ENCODE measurements around the gene BLZF1.
"Not testable (repeated sequence)": the region's sequence is repeated elsewhere in the genome, so short reads cannot be mapped to it uniquely, and the experiment has no call there.

Gene BLZF1

GRCh38 chr1:169339773-169340172 is 28.2 kb upstream of the BLZF1 start:
- Mint-ChIP-seq H3K36me3 (ENCODE audit: low read depth) (peaks cover 6% of the 10 kb centered on the region), H3K4me3 (no peak overlapping the region), H3K4me1 (ENCODE audit: low read depth) (no peaks in the 10 kb centered on the region), H3K9me3 (peaks cover 28% of the 10 kb centered on the region), H3K27me3 (no peaks in the 10 kb centered on the region), H3K27ac (no peak overlapping the region)
- intact Hi-C loops (cut with micrococcal nuclease), result loop anchor here (10.0 kb wide), 1 partner anchor 125 kb away; no protein-coding TSS in a partner anchor

DNA sequence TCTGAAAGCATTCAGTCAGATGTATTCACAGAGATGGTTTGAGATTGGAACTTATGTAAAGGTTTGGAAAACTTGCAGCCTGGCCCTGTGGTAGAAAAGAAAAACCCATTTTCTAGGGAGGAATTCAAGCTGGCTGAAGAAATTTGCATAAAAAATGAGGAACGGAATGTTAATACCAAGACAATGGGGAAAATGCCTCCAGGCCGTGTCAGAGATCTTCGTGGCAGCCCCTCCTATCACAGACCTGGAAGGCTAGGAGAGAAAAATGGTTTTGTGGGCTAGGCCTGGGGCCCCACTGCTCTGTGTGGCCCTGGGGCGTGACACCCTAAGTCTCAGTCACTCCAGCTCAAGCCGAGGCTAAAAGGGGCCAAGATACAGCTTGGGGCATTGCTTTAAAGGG is 27.1 kb upstream of the BLZF1 start:
- peaks cover 22% of the 10 kb centered on the region for H3K9me3 Mint-ChIP-seq
- no peak overlapping the region for H3K27ac Mint-ChIP-seq
- no peak overlapping the region for H3K4me3 Mint-ChIP-seq
- H3K36me3 Mint-ChIP-seq (ENCODE audit: low read depth), result no peaks in the 10 kb centered on the region
- H3K27me3 Mint-ChIP-seq, result no peaks in the 10 kb centered on the region
- no peaks in the 10 kb centered on the region for H3K4me1 Mint-ChIP-seq (ENCODE audit: low read depth)
- intact Hi-C loops (cut with micrococcal nuclease), result no loop called here

DNA sequence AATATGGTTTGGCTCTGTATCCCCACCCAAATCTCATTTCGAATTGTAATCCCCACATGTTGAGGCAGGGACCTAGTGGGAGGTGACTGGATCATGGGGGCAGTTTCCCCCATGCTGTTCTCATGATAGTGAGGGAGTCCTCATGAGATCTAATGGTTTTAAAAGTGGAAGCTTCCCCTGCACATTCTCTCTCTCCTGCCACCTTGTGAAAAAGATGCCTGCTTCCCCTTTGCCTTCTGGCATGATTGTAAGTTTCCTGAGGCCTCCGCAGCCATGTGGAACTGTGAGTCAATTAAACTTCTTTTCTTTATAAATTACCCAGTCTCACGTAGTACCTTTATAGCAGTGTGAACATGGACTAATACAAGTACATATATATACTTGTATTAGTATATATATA is 25.9 kb upstream of the BLZF1 start:
- peaks cover 20% of the 10 kb centered on the region for H3K9me3 Mint-ChIP-seq
- H3K27me3 Mint-ChIP-seq; H3K4me1 Mint-ChIP-seq (ENCODE audit: low read depth); H3K36me3 Mint-ChIP-seq (ENCODE audit: low read depth); H3K4me3 Mint-ChIP-seq; intact Hi-C loops (cut with micrococcal nuclease); H3K27ac Mint-ChIP-seq: not testable (repeated sequence)

- Mint-ChIP-seq H3K27me3 (no peaks in the 10 kb centered on the region), H3K27ac (no peak overlapping the region), H3K4me3 (no peak overlapping the region), H3K36me3 (ENCODE audit: low read depth) (no peaks in the 10 kb centered on the region), H3K9me3 (peaks cover 4% of the 10 kb centered on the region), H3K4me1 (ENCODE audit: low read depth) (no peaks in the 10 kb centered on the region)
- intact Hi-C loops (cut with micrococcal nuclease), result loop anchor here (5.0 kb wide), 2 partner anchors 908 to 1003 kb away; no protein-coding TSS in a partner anchor
Observed at GRCh38 chr1:169345511-169345910, 22.5 kb upstream of the BLZF1 start.

DNA sequence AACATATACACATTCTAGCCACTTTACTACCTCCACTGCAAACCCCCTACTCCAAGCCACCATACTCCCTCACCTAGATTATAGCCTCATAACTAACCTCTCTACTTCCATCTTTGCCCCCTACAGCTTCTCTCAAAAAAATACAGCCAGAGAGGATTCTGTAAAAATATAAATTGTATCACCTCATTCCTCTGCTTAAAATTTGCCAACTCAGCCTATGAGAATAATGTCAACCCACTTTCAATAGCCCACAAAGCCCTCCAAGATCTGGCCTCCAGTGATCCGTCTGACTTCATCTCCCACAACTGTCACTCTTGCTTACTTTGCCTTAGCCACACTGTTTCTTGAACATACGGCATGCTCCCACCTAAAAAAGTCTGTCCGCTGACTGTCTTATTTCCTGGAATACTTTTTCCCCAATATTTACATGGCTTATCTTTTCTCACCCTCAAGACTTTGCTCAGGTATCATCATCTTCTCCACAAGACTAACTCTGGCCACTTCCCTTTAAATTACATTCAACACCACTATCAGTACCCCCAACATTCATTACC is 21.9 kb upstream of the BLZF1 start:
- H3K4me1 Mint-ChIP-seq (ENCODE audit: low read depth), result no peaks in the 10 kb centered on the region
- no peaks in the 10 kb centered on the region for H3K36me3 Mint-ChIP-seq (ENCODE audit: low read depth)
- no peaks in the 10 kb centered on the region for H3K9me3 Mint-ChIP-seq
- H3K27me3 Mint-ChIP-seq, result no peaks in the 10 kb centered on the region
- H3K27ac Mint-ChIP-seq, result no peak overlapping the region
- intact Hi-C loops (cut with micrococcal nuclease), result loop anchor here (5.0 kb wide), 2 partner anchors 909 to 1004 kb away; no protein-coding TSS in a partner anchor
- no peak overlapping the region for H3K4me3 Mint-ChIP-seq

DNA sequence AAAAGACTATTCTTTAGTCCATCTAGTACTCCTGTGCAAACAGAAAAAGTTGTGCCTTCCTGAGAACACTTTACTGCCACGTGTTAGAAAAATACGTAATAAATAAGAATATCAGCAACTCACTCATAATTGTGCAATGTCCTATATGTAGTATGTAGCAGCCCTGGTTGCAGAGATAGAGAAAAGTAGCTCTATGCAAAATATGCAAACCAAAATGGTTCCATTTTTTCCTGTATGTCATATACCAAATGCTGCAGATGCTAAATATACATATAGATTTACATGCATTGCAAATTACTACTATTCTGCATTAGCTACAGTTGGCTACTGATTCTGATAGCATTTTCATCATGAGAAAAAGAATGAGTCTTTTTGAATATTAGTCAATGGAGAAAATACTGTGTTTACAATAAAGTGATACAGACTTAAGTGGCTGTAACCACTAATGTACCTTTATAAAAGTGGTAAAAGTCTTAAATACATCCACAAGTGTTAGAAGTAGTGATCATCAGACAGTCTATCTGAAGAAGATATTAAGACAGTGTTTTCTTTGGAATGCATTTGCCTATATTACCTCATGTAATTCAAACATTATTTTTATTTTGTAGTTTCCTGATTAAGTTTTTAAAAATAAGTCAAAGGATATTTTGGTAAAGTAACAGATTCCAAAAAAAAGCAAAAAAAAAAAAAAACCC is 20.2 kb upstream of the BLZF1 start:
- Mint-ChIP-seq H3K4me1 (ENCODE audit: low read depth) (no peaks in the 10 kb centered on the region), H3K27ac (no peak overlapping the region), H3K36me3 (ENCODE audit: low read depth) (no peaks in the 10 kb centered on the region), H3K9me3 (no peaks in the 10 kb centered on the region), H3K27me3 (no peaks in the 10 kb centered on the region), H3K4me3 (no peak overlapping the region)
- intact Hi-C loops (cut with micrococcal nuclease), result loop anchor here (1.0 to 5.0 kb wide), 4 partner anchors 711 to 1006 kb away; no protein-coding TSS in a partner anchor

- Mint-ChIP-seq H3K36me3 (ENCODE audit: low read depth) (no peaks in the 10 kb centered on the region), H3K27me3 (no peaks in the 10 kb centered on the region), H3K27ac (no peak overlapping the region), H3K4me3 (no peak overlapping the region), H3K9me3 (no peaks in the 10 kb centered on the region), H3K4me1 (ENCODE audit: low read depth) (no peaks in the 10 kb centered on the region)
- intact Hi-C loops (cut with micrococcal nuclease), result loop anchor here (1.0 to 5.0 kb wide), 4 partner anchors 711 to 1006 kb away; no protein-coding TSS in a partner anchor
Observed at GRCh38 chr1:169348383-169349036, 19.5 kb upstream of the BLZF1 start.

- intact Hi-C loops (cut with micrococcal nuclease), result no loop called here
- Mint-ChIP-seq H3K36me3 (ENCODE audit: low read depth) (peaks cover 6% of the 10 kb centered on the region), H3K4me1 (ENCODE audit: low read depth) (no peaks in the 10 kb centered on the region), H3K9me3 (no peaks in the 10 kb centered on the region), H3K27ac (no peak overlapping the region), H3K27me3 (no peaks in the 10 kb centered on the region), H3K4me3 (no peak overlapping the region)
Observed at GRCh38 chr1:169360415-169360814, 7.6 kb upstream of the BLZF1 start.

DNA sequence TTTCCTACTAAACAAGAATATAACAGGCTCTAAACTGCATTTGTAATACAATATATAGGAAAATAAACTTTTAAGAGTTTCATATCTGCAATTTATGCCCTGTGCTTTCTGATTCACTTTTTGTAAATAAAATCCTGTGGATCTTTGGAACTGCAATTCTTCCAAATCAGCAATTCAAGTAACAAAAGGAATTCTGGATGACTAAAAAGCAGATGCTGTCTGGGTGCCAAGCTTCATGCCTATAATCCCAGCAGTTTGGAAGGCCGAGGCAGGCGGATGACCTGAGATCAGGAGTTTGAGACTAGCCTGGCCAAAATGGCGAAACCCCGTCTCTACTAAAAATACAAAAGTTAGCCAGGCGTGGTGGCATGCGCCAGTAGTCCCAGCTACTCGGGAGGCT is 6.7 kb upstream of the BLZF1 start:
- intact Hi-C loops (cut with micrococcal nuclease), result no loop called here
- Mint-ChIP-seq H3K4me1 (ENCODE audit: low read depth) (no peaks in the 10 kb centered on the region), H3K9me3 (no peaks in the 10 kb centered on the region), H3K27ac (no peak overlapping the region), H3K36me3 (ENCODE audit: low read depth) (peaks cover 6% of the 10 kb centered on the region), H3K27me3 (no peaks in the 10 kb centered on the region), H3K4me3 (no peak overlapping the region)

DNA sequence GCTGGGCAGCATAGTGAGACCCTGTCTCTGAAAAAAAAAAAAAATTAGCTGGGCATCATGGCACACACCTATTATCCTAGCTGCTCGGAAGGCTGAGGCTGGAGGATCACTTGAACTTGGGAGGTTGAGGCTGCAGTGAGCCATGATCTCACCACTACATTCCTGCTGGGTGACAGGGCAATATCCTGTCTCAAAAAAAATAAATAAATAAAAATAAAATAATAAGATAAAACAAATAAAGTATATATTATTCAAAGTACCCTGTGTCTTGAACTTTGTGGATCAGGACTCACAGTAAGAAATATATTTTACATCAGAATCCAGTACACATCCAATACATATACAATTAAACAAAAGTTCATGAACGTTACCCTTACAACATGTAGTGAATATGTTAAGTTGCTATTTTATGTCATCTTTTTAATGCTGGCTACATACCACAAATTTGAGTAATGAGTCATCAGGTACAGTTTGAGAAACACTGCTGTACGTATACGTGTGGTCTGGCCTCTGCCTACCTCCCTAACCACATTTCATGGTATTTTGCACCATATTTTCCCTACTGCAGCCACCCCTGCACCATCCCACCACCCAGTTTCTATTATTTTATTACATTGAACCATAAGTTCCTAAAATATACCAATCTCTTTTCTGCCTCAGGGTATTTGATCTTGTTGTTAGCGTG is 4.8 kb upstream of the BLZF1 start:
- intact Hi-C loops (cut with micrococcal nuclease), result no loop called here
- Mint-ChIP-seq H3K36me3 (ENCODE audit: low read depth) (peaks cover 6% of the 10 kb centered on the region), H3K27ac (no peak overlapping the region), H3K9me3 (no peaks in the 10 kb centered on the region), H3K4me3 (no peak overlapping the region), H3K4me1 (ENCODE audit: low read depth) (no peaks in the 10 kb centered on the region), H3K27me3 (no peaks in the 10 kb centered on the region)

GRCh38 chr1:169364948-169365347 is 3.0 kb upstream of the BLZF1 start:
- no peak overlapping the region for H3K27ac Mint-ChIP-seq
- intact Hi-C loops (cut with micrococcal nuclease), result loop anchor here (5.0 kb wide), 3 partner anchors 122 to 527 kb away; partner anchors contain the start of genes METTL18, SCYL3 and SLC19A2

DNA sequence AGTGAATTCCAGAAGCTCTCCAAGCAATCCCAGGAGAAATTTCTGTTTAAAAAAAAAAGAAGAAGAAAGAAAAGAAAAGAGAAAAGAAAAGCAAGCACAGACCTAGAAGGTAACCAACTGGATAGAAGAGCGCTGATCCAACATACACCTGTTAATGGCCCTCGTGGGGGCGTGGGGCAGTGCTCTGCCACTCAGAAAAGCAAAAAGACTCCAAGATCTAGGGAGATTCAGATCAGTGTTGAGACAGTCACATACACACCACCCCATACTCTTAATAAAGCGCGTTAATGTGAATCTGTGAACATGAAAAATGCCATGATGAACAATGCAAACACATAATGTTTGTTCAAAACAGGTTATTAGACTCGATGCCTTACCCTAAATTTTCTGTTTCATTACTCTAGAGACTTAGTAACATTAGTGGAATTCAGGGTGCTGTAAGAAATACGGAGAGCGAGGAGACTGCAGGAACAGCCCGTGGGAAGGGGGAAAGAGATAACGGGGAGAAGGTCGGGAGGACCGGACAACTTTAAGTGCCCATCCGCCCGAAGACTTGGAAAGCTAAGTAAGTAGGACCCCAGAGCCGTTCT is 804 bp upstream of the BLZF1 start:
- Mint-ChIP-seq H3K27ac (no peak overlapping the region), H3K9me3 (no peaks in the 10 kb centered on the region), H3K27me3 (no peaks in the 10 kb centered on the region), H3K36me3 (ENCODE audit: low read depth) (peaks cover 21% of the 10 kb centered on the region), H3K4me3 (no peak overlapping the region), H3K4me1 (ENCODE audit: low read depth) (peaks cover 12% of the 10 kb centered on the region)
- intact Hi-C loops (cut with micrococcal nuclease), result loop anchor here (5.0 kb wide), 3 partner anchors 120 to 525 kb away; partner anchors contain the start of genes METTL18, SCYL3 and SLC19A2

More at GRCh38 chr1:169364948-169365347, 3.0 kb upstream of the BLZF1 start:
- Mint-ChIP-seq H3K9me3 (no peaks in the 10 kb centered on the region), H3K36me3 (ENCODE audit: low read depth) (peaks cover 9% of the 10 kb centered on the region), H3K4me1 (ENCODE audit: low read depth) (peaks cover 3% of the 10 kb centered on the region), H3K27me3 (no peaks in the 10 kb centered on the region), H3K4me3 (no peak overlapping the region)

DNA sequence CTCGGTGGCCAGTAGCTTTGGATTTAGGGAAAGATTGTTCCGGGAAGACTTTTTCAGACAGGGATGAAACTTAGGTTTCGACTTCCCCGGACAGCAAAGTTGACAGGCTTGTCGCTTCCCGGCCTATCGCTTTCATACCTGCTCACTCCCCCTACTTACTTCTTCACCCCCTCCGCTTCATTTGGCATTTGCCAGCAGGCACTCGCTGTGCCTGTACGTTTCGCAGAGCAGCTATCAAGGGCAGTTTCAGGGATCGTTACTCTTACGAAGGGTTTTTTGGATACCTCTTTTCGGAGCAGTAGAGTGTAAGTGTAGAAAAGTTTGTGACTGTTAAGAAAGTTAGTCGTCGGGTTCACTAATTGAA is 393 bp downstream of the BLZF1 start:
- Mint-ChIP-seq H3K9me3 (no peaks in the 10 kb centered on the region), H3K36me3 (ENCODE audit: low read depth) (peaks cover 27% of the 10 kb centered on the region), H3K27ac (no peak overlapping the region), H3K27me3 (no peaks in the 10 kb centered on the region), H3K4me3 (no peak overlapping the region), H3K4me1 (ENCODE audit: low read depth) (peaks cover 12% of the 10 kb centered on the region)
- intact Hi-C loops (cut with micrococcal nuclease), result loop anchor here (5.0 kb wide), 3 partner anchors 119 to 524 kb away; partner anchors contain the start of genes METTL18, SCYL3 and SLC19A2

Data from dendritic cell treated with granulocyte-macrophage colony-stimulating factor and Interleukin-4, amounts not matched to agents 40 ng/mL and 50 ng/mL, for 4 days (primary cell).